Keratinocyte (primary cell): Measurements from ENCODE around the gene TSPY9.
"Not testable (repeated sequence)": the region's sequence is repeated elsewhere in the genome, so short reads cannot be mapped to it uniquely, and the experiment has no call there.

Experiments used
- CTCF ChIP-seq, 3 experiments: IDR thresholded peaks in 1 of 3; conservative IDR thresholded peaks in 1 of 3; optimal IDR thresholded peaks in 1 of 3; 2 replicates in 2 of 3; 3 replicates in 1 of 3; pipeline versions ENCODE3 to v1.5.1; 2011; ENCODE audit warnings: low read length in 3 of 3, mild to moderate bottlenecking in 3 of 3, moderate library complexity in 2 of 3, control low read depth in 1 of 3, inconsistent platforms in 1 of 3; ENCODE audit not compliant: insufficient read depth in 2 of 3; ENCODE audit errors: extremely low read depth in 1 of 3
- EZH2 ChIP-seq: IDR thresholded peaks from one replicate; pipeline ENCODE4 v1.6.1; 2012; ENCODE audit warnings: inconsistent platforms, mild to moderate bottlenecking, low read length, moderate library complexity

GRCh38 chrY:9516287-9516686 is 29.2 kb downstream of the TSPY9 start:
- TF ChIP-seq CTCF (optimal IDR thresholded peaks at IDR 0.05 in 1 of 3, IDR thresholded peaks at IDR 0.05 in 1 of 3, conservative IDR thresholded peaks at IDR 0.05 in 1 of 3; ENCODE audit: extremely low read depth in 1 of 3, insufficient read depth in 2 of 3, low read length in 3 of 3); EZH2: not testable (repeated sequence)
